Measurements from ENCODE around the gene ATP5MK.

Gene ATP5MK

GRCh38 chr10:103428989-103429643, 32.8 kb upstream of the ATP5MK start:
- H3K27ac ChIP-seq (ENCODE audit: extremely low read depth, low read depth, low read length), result no peak overlapping the region
- TF ChIP-seq ZNF426 (tag by site-specific recombination; IDR thresholded peaks at IDR 0.05) (no peak), GLI4 (tag by site-specific recombination; IDR thresholded peaks at IDR 0.05) (no peak), ZNF311 (tag by site-specific recombination; IDR thresholded peaks at IDR 0.05; ENCODE audit: borderline replicate concordance) (no peak), HIC1 (tag by site-specific recombination; IDR thresholded peaks at IDR 0.05) (no peak), ZNF449 (tag by site-specific recombination; IDR thresholded peaks at IDR 0.05) (no peak), ZNF2 (tag by site-specific recombination; IDR thresholded peaks at IDR 0.05) (no peak), BCL11A (tag by site-specific recombination; IDR thresholded peaks at IDR 0.05; ENCODE audit: low read depth) (no peak), ZNF704 (tag by site-specific recombination; IDR thresholded peaks at IDR 0.05) (no peak), MEIS1 (CRISPR knock-in tag; IDR thresholded peaks at IDR 0.05; ENCODE audit: borderline replicate concordance) (no peak), ZNF768 (tag by site-specific recombination; IDR thresholded peaks at IDR 0.05) (no peak), ZFP37 (tag by site-specific recombination; IDR thresholded peaks at IDR 0.05) (no peak), ZNF664 (tag by site-specific recombination; IDR thresholded peaks at IDR 0.05) (no peak), ZNF692 (tag by site-specific recombination; IDR thresholded peaks at IDR 0.05) (no peak), ZNF169 (tag by site-specific recombination; IDR thresholded peaks at IDR 0.05) (no peak), REPIN1 (tag by site-specific recombination; IDR thresholded peaks at IDR 0.05; ENCODE audit: low read depth) (no peak), ZNF37A (tag by site-specific recombination; IDR thresholded peaks at IDR 0.05) (no peak), ZIC2 (tag by site-specific recombination; IDR thresholded peaks at IDR 0.05) (no peak), ZNF221 (tag by site-specific recombination; IDR thresholded peaks at IDR 0.05; ENCODE audit: borderline replicate concordance) (no peak), ZNF214 (tag by site-specific recombination; IDR thresholded peaks at IDR 0.05; ENCODE audit: borderline replicate concordance) (no peak)
- CTCF ChIA-PET, result interaction anchor here (1.0 kb wide), 1 partner anchor 13 kb away, joined by 3 read pairs; no protein-coding TSS in a partner anchor
- H3K36me3 ChIP-seq (ENCODE audit: control insufficient read depth in 2 of 2, insufficient read depth in 1 of 2, low read length in 2 of 2), result peaks cover 47 to 92% of the 10 kb centered on the region in 2 experiments
- H3K4me1 ChIP-seq (ENCODE audit: control insufficient read depth, insufficient read depth, low read length), result no peaks in the 10 kb centered on the region
- H3K9me3 ChIP-seq (ENCODE audit: control insufficient read depth, insufficient read depth, low read depth, low read length), result no peaks in the 10 kb centered on the region
- POLR2A ChIA-PET, result no interaction called here
- no peak overlapping the region for H3K4me3 ChIP-seq (ENCODE audit: low read depth, low read length)

GRCh38 chr10:103427866-103428265, 31.6 kb upstream of the ATP5MK start:
- Histone ChIP-seq H3K9me3 (ENCODE audit: control insufficient read depth, insufficient read depth, low read depth, low read length) (no peaks in the 10 kb centered on the region), H3K36me3 (ENCODE audit: control insufficient read depth in 2 of 2, insufficient read depth in 1 of 2, low read length in 2 of 2) (peaks cover 50 to 92% of the 10 kb centered on the region in 2 experiments)
- POLR2A ChIA-PET, result no interaction called here
- no peak for TF ChIP-seq ZNF335 (tag by site-specific recombination; conservative IDR thresholded peaks at IDR 0.05)
- no peak for TF ChIP-seq ZNF175 (tag by site-specific recombination; IDR thresholded peaks at IDR 0.05)
- no peak for TF ChIP-seq ZNF692 (tag by site-specific recombination; IDR thresholded peaks at IDR 0.05)
- TF ChIP-seq TCF7L2 (IDR thresholded peaks at IDR 0.05; ENCODE audit: borderline replicate concordance, low read depth, low read length), result no peak
- TF ChIP-seq ZNF10 (tag by site-specific recombination; IDR thresholded peaks at IDR 0.05), result no peak
- TF ChIP-seq ZNF184 (tag by site-specific recombination; IDR thresholded peaks at IDR 0.05), result no peak
- TF ChIP-seq ZNF169 (tag by site-specific recombination; IDR thresholded peaks at IDR 0.05), result no peak

More at GRCh38 chr10:103427866-103428265, 31.6 kb upstream of the ATP5MK start:
- Histone ChIP-seq H3K27ac (ENCODE audit: extremely low read depth, low read depth, low read length) (no peak overlapping the region), H3K4me1 (ENCODE audit: control insufficient read depth, insufficient read depth, low read length) (no peaks in the 10 kb centered on the region), H3K4me3 (ENCODE audit: low read depth, low read length) (no peak overlapping the region)
- CTCF ChIA-PET, result interaction anchor here (1.0 to 2.7 kb wide), 2 partner anchors 12 to 58 kb away, joined by 3 to 10 read pairs; no protein-coding TSS in a partner anchor

All from HEK293 (cell line).